Left ventricle myocardium inferior (tissue), 1 donor: Measurements from ENCODE around the gene EPHA2. TPM values are rescaled to one million over a fixed set of nuclear protein-coding genes. Genes with fewer than 3 reads are reported as not detected.
"Not testable (repeated sequence)": the region's sequence is repeated elsewhere in the genome, so short reads cannot be mapped to it uniquely, and the experiment has no call there.

ENCODE experiments used
- DNase-seq: peaks from one replicate; pipeline ENCODE4 v3.0.0-alpha.2; 2020
- H3K27ac ChIP-seq: fragments of 200-600 bp; replicated peaks from 2 replicates; pipeline ENCODE4 v1.8.0; 2021
- H3K27me3 ChIP-seq: fragments of 200-600 bp; 2 replicates; pipeline ENCODE4 v1.8.0; 2021; ENCODE audit warnings: low read depth
- H3K36me3 ChIP-seq: fragments of 200-600 bp; 2 replicates; pipeline ENCODE4 v1.8.0; 2021
- H3K4me1 ChIP-seq: fragments of 200-600 bp; 2 replicates; pipeline ENCODE4 v1.8.0; 2021
- H3K4me3 ChIP-seq: fragments of 200-600 bp; 2 replicates; pipeline ENCODE4 v1.8.0; 2021; ENCODE audit warnings: mild to moderate bottlenecking, moderate library complexity
- H3K9me3 ChIP-seq: fragments of 200-600 bp; replicated peaks from 2 replicates; pipeline ENCODE4 v1.8.0; 2021
- intact Hi-C: fragments of 100-400 bp; cut with micrococcal nuclease; formaldehyde crosslinking; loops from one replicate; pipeline ENCODE4 v1.11.0; 2022
- total RNA-seq: library from RNA; stranded (reverse); fragmentation: NEBNext Ultra II Directional; extraction: Animal tissue kit (Norgen Biotek cat#: 25700); gene quantifications from one replicate; pipeline ENCODE4 v1.2.1, GENCODE V29; 2021
- TF ChIP-seq, protein P1 (sequence below): fragments of 200-600 bp; IDR thresholded peaks from 2 replicates; pipeline ENCODE4 v1.8.0; 2021; ENCODE audit warnings: antibody characterized with exemption, mild to moderate bottlenecking, borderline replicate concordance
- donor health status: DM: no; HTN: yes; CAD: no; lungs with severe emphysema.

Gene EPHA2
- total RNA-seq, 1 donor from 2014 or later = 9.6 TPM

DNA sequence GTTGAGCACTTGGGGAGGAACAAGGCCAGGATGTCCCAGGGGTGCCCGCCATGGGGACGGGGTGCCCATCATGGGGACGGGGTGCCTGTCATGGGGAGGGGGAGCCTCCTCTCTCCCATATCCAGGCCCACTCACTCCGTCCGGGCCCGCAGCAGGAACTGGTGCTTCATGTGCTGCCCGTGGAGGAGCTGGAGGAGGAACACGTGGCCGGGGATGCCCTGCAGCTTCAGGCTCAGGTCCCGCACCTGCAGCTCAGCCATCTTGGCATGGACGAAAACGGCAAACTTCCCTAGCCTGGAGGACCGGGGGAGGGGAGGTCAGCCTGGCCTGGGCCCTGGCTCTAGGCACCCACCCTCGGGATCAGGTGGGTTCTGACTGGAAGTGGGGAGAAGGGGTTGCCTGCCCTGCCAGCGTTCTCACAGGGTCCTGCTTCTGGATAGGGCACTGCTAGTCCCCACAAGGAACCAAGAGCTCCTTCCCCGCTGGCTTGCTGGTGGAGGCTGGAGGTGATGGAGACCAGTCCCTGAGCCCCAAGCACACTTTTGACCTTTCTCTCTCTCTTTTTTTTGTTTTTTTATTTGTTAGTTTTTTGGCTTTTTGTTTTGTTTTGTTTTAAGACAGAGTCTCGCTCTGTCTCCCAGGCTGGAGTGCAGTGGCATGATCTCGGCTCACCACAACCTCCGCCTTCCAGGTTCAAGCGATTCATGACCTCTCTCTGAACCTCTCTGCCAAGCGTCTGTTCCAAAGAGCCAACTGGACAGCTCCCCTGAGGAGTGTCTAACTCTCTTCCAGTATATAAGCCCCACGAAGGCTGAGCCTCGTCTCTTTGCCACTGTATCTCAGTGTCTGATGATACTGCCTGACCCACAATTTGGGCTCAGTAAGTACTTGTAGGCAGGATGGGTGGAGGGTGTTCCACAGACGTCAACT is 46.7 kb upstream of the EPHA2 start:
- no peaks in the 10 kb centered on the region for H3K27me3 ChIP-seq
- no peak for DNase-seq
- no peaks in the 10 kb centered on the region for H3K9me3 ChIP-seq
- no peak overlapping the region for H3K4me3 ChIP-seq
- TF ChIP-seq, protein P1, sequence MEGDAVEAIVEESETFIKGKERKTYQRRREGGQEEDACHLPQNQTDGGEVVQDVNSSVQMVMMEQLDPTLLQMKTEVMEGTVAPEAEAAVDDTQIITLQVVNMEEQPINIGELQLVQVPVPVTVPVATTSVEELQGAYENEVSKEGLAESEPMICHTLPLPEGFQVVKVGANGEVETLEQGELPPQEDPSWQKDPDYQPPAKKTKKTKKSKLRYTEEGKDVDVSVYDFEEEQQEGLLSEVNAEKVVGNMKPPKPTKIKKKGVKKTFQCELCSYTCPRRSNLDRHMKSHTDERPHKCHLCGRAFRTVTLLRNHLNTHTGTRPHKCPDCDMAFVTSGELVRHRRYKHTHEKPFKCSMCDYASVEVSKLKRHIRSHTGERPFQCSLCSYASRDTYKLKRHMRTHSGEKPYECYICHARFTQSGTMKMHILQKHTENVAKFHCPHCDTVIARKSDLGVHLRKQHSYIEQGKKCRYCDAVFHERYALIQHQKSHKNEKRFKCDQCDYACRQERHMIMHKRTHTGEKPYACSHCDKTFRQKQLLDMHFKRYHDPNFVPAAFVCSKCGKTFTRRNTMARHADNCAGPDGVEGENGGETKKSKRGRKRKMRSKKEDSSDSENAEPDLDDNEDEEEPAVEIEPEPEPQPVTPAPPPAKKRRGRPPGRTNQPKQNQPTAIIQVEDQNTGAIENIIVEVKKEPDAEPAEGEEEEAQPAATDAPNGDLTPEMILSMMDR = no peak
- intact Hi-C loops = no loop called here
- peaks cover 5% of the 10 kb centered on the region for H3K36me3 ChIP-seq
- H3K27ac ChIP-seq = no peak overlapping the region
- H3K4me1 ChIP-seq = peaks cover 18% of the 10 kb centered on the region

DNA sequence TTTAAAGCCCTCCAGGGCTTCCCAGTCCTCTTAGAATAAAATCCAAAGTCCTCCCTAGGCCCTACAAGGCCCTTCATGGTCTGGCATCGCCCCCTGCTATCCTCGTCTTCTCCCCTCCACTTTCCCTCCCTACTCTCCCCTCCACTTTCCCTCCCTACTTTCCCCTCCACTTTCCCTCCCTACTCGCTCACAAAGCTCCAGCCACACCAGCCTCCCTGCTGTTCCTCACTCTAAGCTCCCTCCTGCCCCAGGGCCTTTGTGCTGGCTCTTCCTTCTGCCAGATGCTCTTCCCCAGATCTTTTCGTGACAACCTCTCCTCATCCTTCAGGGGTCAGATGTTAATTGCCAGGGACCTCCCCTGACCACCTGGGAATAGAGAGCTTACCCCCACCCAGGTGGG is 43.8 kb upstream of the EPHA2 start:
- Histone ChIP-seq H3K9me3 (no peaks in the 10 kb centered on the region), H3K36me3 (peaks cover 5% of the 10 kb centered on the region), H3K4me3 (no peak overlapping the region), H3K27me3 (no peaks in the 10 kb centered on the region), H3K27ac (no peak overlapping the region), H3K4me1 (no peaks in the 10 kb centered on the region)
- intact Hi-C loops = no loop called here
- TF ChIP-seq, protein P1 = no peak
- no peak for DNase-seq

DNA sequence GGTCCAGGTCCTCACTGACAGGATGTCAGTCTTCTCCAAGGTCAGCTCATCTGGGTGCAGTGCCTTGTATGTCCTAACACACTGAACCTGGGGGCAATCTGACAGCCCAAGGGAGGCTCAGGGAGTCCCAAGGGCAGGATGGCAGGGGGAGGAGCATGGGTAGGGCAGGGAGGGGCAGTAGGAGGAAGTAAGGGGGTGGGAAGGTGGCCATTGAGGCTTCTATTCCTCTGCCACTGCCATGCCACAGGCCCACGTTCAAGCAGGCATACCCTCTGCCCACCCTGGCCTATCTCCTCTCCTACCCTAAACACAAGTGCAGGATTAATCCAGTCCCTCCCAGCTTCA is 43.3 kb upstream of the EPHA2 start:
- Histone ChIP-seq H3K27ac (no peak overlapping the region), H3K27me3 (no peaks in the 10 kb centered on the region), H3K4me1 (no peaks in the 10 kb centered on the region), H3K36me3 (peaks cover 5% of the 10 kb centered on the region), H3K4me3 (no peak overlapping the region), H3K9me3 (no peaks in the 10 kb centered on the region)
- no peak for DNase-seq
- TF ChIP-seq, protein P1 = no peak
- intact Hi-C loops = no loop called here

DNA sequence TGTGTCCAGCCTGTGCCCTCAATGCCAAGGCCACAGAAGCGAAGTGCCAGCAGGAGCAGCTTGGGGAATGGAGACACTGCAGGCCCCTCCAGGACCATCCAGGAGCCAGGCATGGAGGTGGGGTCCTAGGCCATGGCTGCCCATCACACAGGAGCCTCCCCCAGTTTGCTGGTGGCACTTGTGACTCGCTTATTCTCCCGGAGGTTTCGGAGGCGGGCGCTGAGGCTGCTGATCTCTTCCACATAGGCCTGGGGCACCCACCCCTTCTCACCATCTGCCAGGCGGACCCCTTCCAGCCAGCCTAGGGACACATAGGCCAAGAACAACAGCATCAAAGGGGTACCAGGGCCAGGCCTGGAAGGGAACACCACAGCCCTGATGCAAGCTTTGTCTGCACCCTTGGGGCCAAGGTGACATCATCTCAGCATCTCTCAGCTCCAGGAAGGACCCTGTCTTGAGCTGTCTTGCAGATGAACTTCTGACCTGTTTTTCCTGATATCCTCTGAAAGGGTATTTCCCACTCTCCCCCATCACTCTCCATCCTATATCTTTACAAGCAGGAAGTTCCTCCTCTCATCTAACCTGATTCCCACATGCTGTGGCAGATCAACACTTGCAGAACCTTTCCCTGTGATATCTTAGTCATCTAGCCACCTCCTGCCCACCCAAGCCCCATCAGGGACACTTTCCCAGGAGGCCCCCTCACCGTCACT is 42.7 kb upstream of the EPHA2 start:
- DNase-seq = no peak
- no peaks in the 10 kb centered on the region for H3K4me1 ChIP-seq
- no peak overlapping the region for H3K27ac ChIP-seq
- peaks cover 5% of the 10 kb centered on the region for H3K36me3 ChIP-seq
- TF ChIP-seq, protein P1 = no peak
- H3K9me3 ChIP-seq = no peaks in the 10 kb centered on the region
- no peaks in the 10 kb centered on the region for H3K27me3 ChIP-seq
- intact Hi-C loops = no loop called here
- no peak overlapping the region for H3K4me3 ChIP-seq

DNA sequence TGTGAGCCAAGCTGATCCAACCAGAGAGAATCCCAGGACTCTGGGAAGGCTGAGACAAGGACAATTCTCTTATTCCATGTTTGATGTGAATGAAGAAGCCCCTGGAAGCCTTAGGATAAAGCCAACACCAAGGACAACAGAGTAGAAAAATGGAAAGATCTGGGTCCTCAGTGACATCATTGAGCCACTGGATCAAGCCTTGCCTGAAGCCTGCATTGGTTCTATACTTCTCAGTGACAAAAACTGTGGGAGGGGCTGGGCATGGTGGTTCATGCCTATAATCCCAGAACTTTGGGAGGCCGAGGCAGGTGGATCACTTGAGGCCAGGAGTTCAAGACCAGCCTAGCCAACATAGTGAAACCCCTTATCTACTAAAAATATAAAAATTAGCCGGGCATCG is 41.0 kb upstream of the EPHA2 start:
- TF ChIP-seq, protein P1 = no peak
- H3K4me3 ChIP-seq = no peak overlapping the region
- intact Hi-C loops = no loop called here
- peaks cover 5% of the 10 kb centered on the region for H3K36me3 ChIP-seq
- no peak overlapping the region for H3K27ac ChIP-seq
- DNase-seq = no peak
- H3K4me1 ChIP-seq = peaks cover 3% of the 10 kb centered on the region
- no peaks in the 10 kb centered on the region for H3K9me3 ChIP-seq
- no peaks in the 10 kb centered on the region for H3K27me3 ChIP-seq

DNA sequence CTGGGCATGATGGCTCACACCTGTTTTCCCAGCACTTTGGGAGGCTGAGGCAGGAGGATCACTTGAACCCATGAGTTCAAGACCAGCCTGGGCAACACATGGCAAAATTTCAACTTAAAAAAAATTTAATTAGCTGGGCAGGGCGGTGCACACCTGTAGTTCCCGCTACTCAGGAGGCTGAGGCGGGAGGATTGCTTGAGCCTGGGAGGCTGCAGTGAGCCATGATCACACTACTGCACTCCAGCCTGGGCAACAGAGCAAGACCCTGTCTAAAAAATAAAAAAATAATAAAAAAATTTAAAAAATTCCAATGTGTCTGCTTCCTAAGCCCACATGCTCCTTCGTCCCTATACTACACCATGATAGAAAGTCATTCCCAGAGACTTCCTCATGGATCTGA is 40.3 kb upstream of the EPHA2 start:
- DNase-seq, H3K27me3 ChIP-seq, H3K36me3 ChIP-seq, H3K9me3 ChIP-seq, H3K27ac ChIP-seq, H3K4me3 ChIP-seq, intact Hi-C loops: not testable (repeated sequence)
- peaks cover 11% of the 10 kb centered on the region for H3K4me1 ChIP-seq
